LNCaP clone FGC (cell line): ENCODE results near the gene DNM3.

Experiments used
- DNase-seq: peaks from one replicate; pipeline ENCODE4 v3.0.0-alpha.2; 2011; ENCODE audit warnings: low read depth
- H3K4me3 ChIP-seq: 2 replicates; pipeline ENCODE4 v1.5.1; 2011; ENCODE audit warnings: mild to moderate bottlenecking, low read depth, low read length, control low read depth
- TF ChIP-seq, protein P1 (sequence below): IDR thresholded peaks from 2 replicates; pipeline ENCODE4 v1.5.1; 2012; ENCODE audit warnings: mild to moderate bottlenecking; ENCODE audit not compliant: control insufficient read depth, insufficient read depth; ENCODE audit errors: extremely low read depth

Gene DNM3

DNA sequence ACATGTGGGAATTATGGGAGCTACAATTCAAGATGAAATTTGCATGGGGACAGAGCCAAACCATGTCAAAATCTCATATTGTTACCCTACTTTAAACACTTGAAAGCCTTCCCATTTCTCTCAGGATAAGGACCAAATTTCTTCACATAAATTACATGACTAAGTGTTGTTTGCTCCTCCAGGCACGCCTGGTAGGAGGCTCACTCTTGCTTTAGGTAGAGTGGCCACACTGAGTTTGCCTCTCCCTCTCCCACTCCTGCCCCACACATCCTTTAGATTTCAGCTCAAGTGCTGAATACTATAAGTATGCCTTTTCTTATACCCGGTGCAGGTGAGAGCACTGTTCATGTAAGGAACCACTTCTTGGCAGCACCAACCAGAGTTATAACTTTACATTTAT, 279.1 kb downstream of the DNM3 start:
- TF ChIP-seq, protein P1, sequence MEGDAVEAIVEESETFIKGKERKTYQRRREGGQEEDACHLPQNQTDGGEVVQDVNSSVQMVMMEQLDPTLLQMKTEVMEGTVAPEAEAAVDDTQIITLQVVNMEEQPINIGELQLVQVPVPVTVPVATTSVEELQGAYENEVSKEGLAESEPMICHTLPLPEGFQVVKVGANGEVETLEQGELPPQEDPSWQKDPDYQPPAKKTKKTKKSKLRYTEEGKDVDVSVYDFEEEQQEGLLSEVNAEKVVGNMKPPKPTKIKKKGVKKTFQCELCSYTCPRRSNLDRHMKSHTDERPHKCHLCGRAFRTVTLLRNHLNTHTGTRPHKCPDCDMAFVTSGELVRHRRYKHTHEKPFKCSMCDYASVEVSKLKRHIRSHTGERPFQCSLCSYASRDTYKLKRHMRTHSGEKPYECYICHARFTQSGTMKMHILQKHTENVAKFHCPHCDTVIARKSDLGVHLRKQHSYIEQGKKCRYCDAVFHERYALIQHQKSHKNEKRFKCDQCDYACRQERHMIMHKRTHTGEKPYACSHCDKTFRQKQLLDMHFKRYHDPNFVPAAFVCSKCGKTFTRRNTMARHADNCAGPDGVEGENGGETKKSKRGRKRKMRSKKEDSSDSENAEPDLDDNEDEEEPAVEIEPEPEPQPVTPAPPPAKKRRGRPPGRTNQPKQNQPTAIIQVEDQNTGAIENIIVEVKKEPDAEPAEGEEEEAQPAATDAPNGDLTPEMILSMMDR, result no peak
- DNase-seq, result no peak
- H3K4me3 ChIP-seq, result no peak overlapping the region

DNA sequence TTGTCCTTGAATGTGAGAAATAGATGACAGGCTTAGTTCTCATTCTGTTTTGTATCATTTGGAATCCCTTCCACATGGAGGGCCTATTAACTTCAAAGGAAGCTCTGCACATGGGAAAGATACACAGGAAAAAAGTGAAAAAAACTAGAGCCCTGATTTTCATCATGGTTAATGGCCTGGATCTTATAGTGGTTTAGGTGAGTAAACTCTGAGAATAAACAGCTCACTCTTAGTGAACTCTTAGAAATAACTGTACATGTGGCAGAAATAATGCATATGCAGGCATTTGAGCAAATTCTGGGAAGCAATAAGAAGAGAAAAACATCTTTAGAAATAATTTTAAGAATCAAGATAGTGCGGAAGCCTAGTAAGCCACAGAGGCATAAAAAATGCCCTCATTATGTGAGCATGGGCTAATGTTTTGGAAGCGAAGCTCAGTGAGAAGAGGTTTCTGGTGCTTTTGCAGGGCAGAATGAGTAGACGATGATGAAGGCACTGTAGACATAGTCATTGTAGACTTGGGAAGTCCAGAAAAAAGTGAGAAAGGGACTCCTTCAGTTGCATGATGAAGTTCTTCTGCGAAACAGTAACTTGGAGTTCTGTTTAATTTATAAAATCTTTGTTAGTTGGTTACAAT, 279.9 kb downstream of the DNM3 start:
- no peak for DNase-seq
- H3K4me3 ChIP-seq, result no peak overlapping the region
- TF ChIP-seq, protein P1, result no peak

DNA sequence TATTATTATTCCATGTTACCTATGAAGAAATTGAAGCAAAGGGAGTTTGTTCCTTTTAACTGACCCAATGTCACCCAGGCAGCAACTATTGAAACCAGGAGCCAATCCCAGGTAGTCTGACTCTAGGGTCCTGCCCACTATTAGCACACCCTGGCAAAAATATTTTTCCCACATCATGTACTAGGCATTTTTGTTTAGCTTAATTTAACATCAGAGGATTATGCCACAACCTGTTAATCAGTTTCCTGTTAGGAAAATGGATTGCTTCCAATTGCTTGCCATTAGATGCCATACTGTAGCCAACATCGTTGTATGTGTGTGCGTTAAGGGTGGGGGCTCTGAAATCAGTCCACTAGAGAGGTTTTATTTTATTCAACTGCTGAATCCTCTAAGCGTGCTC, 281.1 kb downstream of the DNM3 start:
- TF ChIP-seq, protein P1, result no peak
- H3K4me3 ChIP-seq, result no peak overlapping the region
- no peak for DNase-seq

DNA sequence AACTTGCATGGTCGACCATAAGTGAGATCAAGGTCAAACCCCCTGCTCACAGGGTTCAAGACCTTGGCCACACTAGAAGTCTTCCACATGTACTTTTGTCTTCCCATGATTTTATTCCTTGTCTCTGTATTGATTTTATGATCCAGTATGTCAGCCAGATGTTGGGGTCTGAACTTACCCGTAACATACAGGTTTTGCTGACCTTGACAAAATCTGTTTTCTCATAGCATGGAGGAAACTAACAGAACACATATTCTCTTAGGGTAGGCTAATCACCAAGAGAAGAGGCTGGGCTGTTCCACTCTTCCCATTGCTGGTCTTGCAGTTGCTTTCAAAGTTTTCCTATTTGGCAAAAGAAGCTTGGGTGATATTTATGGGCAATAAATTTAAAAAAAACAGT, 284.0 kb downstream of the DNM3 start:
- no peak overlapping the region for H3K4me3 ChIP-seq
- TF ChIP-seq, protein P1, result no peak

DNA sequence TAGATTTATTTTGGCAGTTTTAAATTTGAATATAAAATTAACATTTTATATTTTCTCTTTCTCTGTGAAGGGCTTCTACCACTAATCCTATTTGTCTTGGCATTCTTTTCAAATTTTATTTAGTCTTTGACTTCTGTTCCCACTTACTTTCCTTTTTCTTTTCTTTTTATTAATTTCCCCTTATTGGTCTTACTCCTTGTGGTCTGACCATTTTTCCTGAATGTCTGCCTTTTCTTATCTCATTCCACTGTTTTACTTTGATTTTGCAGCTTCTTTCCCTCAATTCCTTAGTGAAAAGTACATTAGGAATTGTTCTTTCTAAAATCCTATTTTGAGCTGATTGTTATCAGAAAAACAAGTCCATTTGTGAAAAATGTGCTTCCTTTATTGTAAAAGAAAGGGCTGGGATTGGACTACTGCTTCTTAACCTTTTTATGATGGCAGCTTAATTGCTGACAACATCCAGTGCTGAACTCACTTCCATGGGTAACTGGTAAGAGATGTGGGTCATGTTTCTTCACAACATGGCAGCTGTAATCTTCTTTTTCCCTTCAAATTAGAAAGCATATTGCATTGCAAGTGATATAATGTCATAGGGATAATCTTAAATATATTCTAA, 284.6 kb downstream of the DNM3 start:
- TF ChIP-seq, protein P1, result no peak
- H3K4me3 ChIP-seq, result no peak overlapping the region
- DNase-seq, result no peak

More for the DNA sequence above, 284.0 kb downstream of the DNM3 start:
- DNase-seq, result no peak

DNA sequence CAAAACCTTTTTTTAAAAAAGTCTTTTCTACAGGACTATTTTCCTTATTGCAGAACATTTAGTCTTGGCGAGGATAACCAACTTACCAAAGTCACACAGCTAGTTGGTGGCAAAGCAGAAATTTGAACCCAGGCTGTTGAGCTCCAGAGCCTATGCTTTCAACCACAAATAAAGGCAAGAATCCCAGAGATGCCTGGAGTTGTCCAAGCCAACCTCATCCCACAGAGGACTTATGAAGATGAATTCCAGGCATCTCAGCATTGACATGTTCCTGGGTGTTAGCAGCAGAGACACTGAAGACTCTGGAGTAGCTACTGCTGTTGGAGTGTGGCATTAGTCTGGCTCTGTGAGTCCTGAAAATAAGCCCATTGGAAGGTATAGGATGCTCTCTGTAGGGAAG, 291.5 kb downstream of the DNM3 start:
- DNase-seq, result no peak
- TF ChIP-seq, protein P1, result no peak
- H3K4me3 ChIP-seq, result no peak overlapping the region
